HK-2 (cell line): ENCODE results near the gene TBC1D12.
"Not testable (repeated sequence)": the region's sequence is repeated elsewhere in the genome, so short reads cannot be mapped to it uniquely, and the experiment has no call there.

Experiments
- DNase-seq: peaks from one replicate; pipeline ENCODE4 v3.0.0-alpha.2; 2018; ENCODE audit not compliant: unreplicated experiment

TBC1D12 gene

GRCh38 chr10:94451883-94452519, 49.7 kb downstream of the TBC1D12 start:
- DNase-seq, result no peak

- no peak for DNase-seq
These were observed 54.6 kb downstream of the TBC1D12 start for GRCh38 chr10:94456942-94457341.

GRCh38 chr10:94459385-94459784, 57.0 kb downstream of the TBC1D12 start:
- DNase-seq, result no peak

- no peak for DNase-seq
These were observed 59.2 kb downstream of the TBC1D12 start for GRCh38 chr10:94461503-94461902.

GRCh38 chr10:94462130-94462529, 59.8 kb downstream of the TBC1D12 start:
- DNase-seq, result no peak

GRCh38 chr10:94465684-94466083, 63.3 kb downstream of the TBC1D12 start:
- no peak for DNase-seq

GRCh38 chr10:94481410-94481809, 79.1 kb downstream of the TBC1D12 start:
- DNase-seq, result no peak

- DNase-seq, result no peak
These were observed 81.6 kb downstream of the TBC1D12 start for GRCh38 chr10:94483970-94484369.

GRCh38 chr10:94485094-94485493, 82.8 kb downstream of the TBC1D12 start:
- no peak for DNase-seq

- DNase-seq, result no peak
These were observed 85.2 kb downstream of the TBC1D12 start for GRCh38 chr10:94487575-94487974.

- DNase-seq, result no peak
These were observed 86.8 kb downstream of the TBC1D12 start for GRCh38 chr10:94489107-94489506.

- DNase-seq, result no peak
These were observed 87.8 kb downstream of the TBC1D12 start for GRCh38 chr10:94489976-94490788.

GRCh38 chr10:94490789-94491039, 88.4 kb downstream of the TBC1D12 start:
- DNase-seq, result no peak

- DNase-seq, result no peak
These were observed 91.1 kb downstream of the TBC1D12 start for GRCh38 chr10:94493463-94493862.

- no peak for DNase-seq
These were observed 93.7 kb downstream of the TBC1D12 start for GRCh38 chr10:94496010-94496409.

- DNase-seq, result no peak
These were observed 94.3 kb downstream of the TBC1D12 start for GRCh38 chr10:94496646-94497045.

GRCh38 chr10:94500063-94500462, 97.7 kb downstream of the TBC1D12 start:
- no peak for DNase-seq

- DNase-seq, result no peak
These were observed 119.2 kb downstream of the TBC1D12 start for GRCh38 chr10:94521276-94522250.

- no peak for DNase-seq
These were observed 121.8 kb downstream of the TBC1D12 start for GRCh38 chr10:94524146-94524545.

- no peak for DNase-seq
These were observed 122.4 kb downstream of the TBC1D12 start for GRCh38 chr10:94524711-94525110.

- DNase-seq, result not testable (repeated sequence)
These were observed 129.2 kb downstream of the TBC1D12 start for GRCh38 chr10:94531550-94531949.

- no peak for DNase-seq
These were observed 130.7 kb downstream of the TBC1D12 start for GRCh38 chr10:94533027-94533426.
